Glutamatergic neuron (in vitro differentiated cells): Measurements from ENCODE around the gene RAD52. TPM values are rescaled to one million over a fixed set of nuclear protein-coding genes. Genes with fewer than 3 reads are reported as not detected.

Experiments
- DNase-seq: peaks from one replicate; pipeline ENCODE4 v3.0.0; 2022
- H3K27ac Mint-ChIP-seq: one replicate; pipeline ENCODE4 v1.8.0; 2020; ENCODE audit warnings: mild to moderate bottlenecking, mixed read lengths, inconsistent platforms; ENCODE audit not compliant: unreplicated experiment
- H3K27me3 Mint-ChIP-seq: one replicate; pipeline ENCODE4 v1.8.0; 2020; ENCODE audit warnings: mild to moderate bottlenecking, moderate library complexity, mixed read lengths, inconsistent platforms; ENCODE audit not compliant: unreplicated experiment
- H3K36me3 Mint-ChIP-seq: one replicate; pipeline ENCODE4 v1.8.0; 2020; ENCODE audit warnings: mild to moderate bottlenecking, mixed read lengths, inconsistent platforms; ENCODE audit not compliant: unreplicated experiment
- H3K4me1 Mint-ChIP-seq: one replicate; pipeline ENCODE4 v1.8.0; 2020; ENCODE audit warnings: mild to moderate bottlenecking, low read depth, mixed read lengths, inconsistent platforms; ENCODE audit not compliant: unreplicated experiment
- H3K4me3 Mint-ChIP-seq: one replicate; pipeline ENCODE4 v1.8.0; 2020; ENCODE audit warnings: mild to moderate bottlenecking, mixed read lengths, inconsistent platforms; ENCODE audit not compliant: unreplicated experiment
- H3K9me3 Mint-ChIP-seq: one replicate; pipeline ENCODE4 v1.8.0; 2020; ENCODE audit warnings: mild to moderate bottlenecking, moderate library complexity, mixed read lengths, inconsistent platforms; ENCODE audit not compliant: unreplicated experiment
- CTCF ChIP-seq: fragments of 200-600 bp; sonication (generic); IDR thresholded peaks from one replicate; pipeline ENCODE4 v1.5.0; 2021; ENCODE audit not compliant: partially characterized antibody, unreplicated experiment
- total RNA-seq: library from RNA; stranded (reverse); fragmentation: NEBNext Ultra II Directional; extraction: Animal tissue kit (Norgen Biotek cat#: 25700); gene quantifications from one replicate; pipeline ENCODE4 v1.2.1, GENCODE V29; 2021; ENCODE audit not compliant: unreplicated experiment

Gene RAD52
- total RNA-seq, 1 donor from 2014 or later: 16.5 TPM

- Mint-ChIP-seq H3K36me3 (no peaks in the 10 kb centered on the region), H3K4me1 (no peaks in the 10 kb centered on the region), H3K27ac (no peak overlapping the region), H3K9me3 (no peaks in the 10 kb centered on the region), H3K27me3 (no peaks in the 10 kb centered on the region), H3K4me3 (no peak overlapping the region)
- DNase-seq: no peak
- TF ChIP-seq CTCF: no peak
Measured at GRCh38 chr12:873954-874353, 75.5 kb downstream of the RAD52 start.

GRCh38 chr12:870378-870777, 79.1 kb downstream of the RAD52 start:
- H3K27me3 Mint-ChIP-seq: no peaks in the 10 kb centered on the region
- no peak for DNase-seq
- H3K36me3 Mint-ChIP-seq: no peaks in the 10 kb centered on the region
- H3K27ac Mint-ChIP-seq: no peak overlapping the region
- no peak overlapping the region for H3K4me3 Mint-ChIP-seq
- H3K4me1 Mint-ChIP-seq: peaks cover 7% of the 10 kb centered on the region
- H3K9me3 Mint-ChIP-seq: peaks cover 2% of the 10 kb centered on the region
- TF ChIP-seq CTCF: no peak

GRCh38 chr12:868722-869121, 80.8 kb downstream of the RAD52 start:
- peaks cover 2% of the 10 kb centered on the region for H3K9me3 Mint-ChIP-seq
- H3K27me3 Mint-ChIP-seq: no peaks in the 10 kb centered on the region
- no peak overlapping the region for H3K4me3 Mint-ChIP-seq
- no peaks in the 10 kb centered on the region for H3K36me3 Mint-ChIP-seq
- H3K4me1 Mint-ChIP-seq: peaks cover 7% of the 10 kb centered on the region
- DNase-seq: no peak
- peak; percentile 24 for TF ChIP-seq CTCF
- peak overlapping the region; percentile 18 for H3K27ac Mint-ChIP-seq

GRCh38 chr12:867905-868304, 81.6 kb downstream of the RAD52 start:
- peaks cover 7% of the 10 kb centered on the region for H3K4me1 Mint-ChIP-seq
- no peak overlapping the region for H3K27ac Mint-ChIP-seq
- DNase-seq: no peak
- no peaks in the 10 kb centered on the region for H3K36me3 Mint-ChIP-seq
- TF ChIP-seq CTCF: no peak
- H3K4me3 Mint-ChIP-seq: no peak overlapping the region
- H3K27me3 Mint-ChIP-seq: no peaks in the 10 kb centered on the region
- H3K9me3 Mint-ChIP-seq: peaks cover 2% of the 10 kb centered on the region

- Mint-ChIP-seq H3K9me3 (peaks cover 2% of the 10 kb centered on the region), H3K4me3 (no peak overlapping the region), H3K36me3 (no peaks in the 10 kb centered on the region), H3K27me3 (no peaks in the 10 kb centered on the region), H3K4me1 (peaks cover 9% of the 10 kb centered on the region), H3K27ac (no peak overlapping the region)
- no peak for TF ChIP-seq CTCF
- DNase-seq: no peak
Measured at GRCh38 chr12:865614-866013, 83.9 kb downstream of the RAD52 start.
